ENCODE results near the gene FBN2.
"Not testable (repeated sequence)": the region's sequence is repeated elsewhere in the genome, so short reads cannot be mapped to it uniquely, and the experiment has no call there.

Gene FBN2

GRCh38 chr5:128403333-128403732, 134.7 kb downstream of the FBN2 start:
- H3K27me3 ChIP-seq (ENCODE audit: insufficient read depth, low read length): no peaks in the 10 kb centered on the region
- no peak overlapping the region for H2AFZ ChIP-seq (ENCODE audit: low read length, unreplicated experiment)
- H3K4me1 ChIP-seq (ENCODE audit: control insufficient read depth, insufficient read depth, low read length, unreplicated experiment): no peaks in the 10 kb centered on the region
- no peaks in the 10 kb centered on the region for H3K79me2 ChIP-seq (ENCODE audit: control insufficient read depth, insufficient read depth, low read length, unreplicated experiment)
- H3K27ac ChIP-seq (ENCODE audit: low read depth, low read length): no peak overlapping the region
- no peak overlapping the region for H3K4me3 ChIP-seq (ENCODE audit: low read depth, low read length)
- no peaks in the 10 kb centered on the region for H3K36me3 ChIP-seq (ENCODE audit: insufficient read depth, low read length)

GRCh38 chr5:128402506-128402905, 135.5 kb downstream of the FBN2 start:
- Histone ChIP-seq H3K79me2 (ENCODE audit: control insufficient read depth, insufficient read depth, low read length, unreplicated experiment) (no peaks in the 10 kb centered on the region), H3K36me3 (ENCODE audit: insufficient read depth, low read length) (no peaks in the 10 kb centered on the region), H3K4me1 (ENCODE audit: control insufficient read depth, insufficient read depth, low read length, unreplicated experiment) (no peaks in the 10 kb centered on the region), H3K4me3 (ENCODE audit: low read depth, low read length) (no peak overlapping the region), H3K27ac (ENCODE audit: low read depth, low read length) (no peak overlapping the region), H2AFZ (ENCODE audit: low read length, unreplicated experiment) (no peak overlapping the region), H3K27me3 (ENCODE audit: insufficient read depth, low read length) (no peaks in the 10 kb centered on the region)

- not testable (repeated sequence) for H3K27me3 ChIP-seq (ENCODE audit: insufficient read depth, low read length); H3K27ac ChIP-seq (ENCODE audit: low read depth, low read length); H3K4me1 ChIP-seq (ENCODE audit: control insufficient read depth, insufficient read depth, low read length, unreplicated experiment); H3K36me3 ChIP-seq (ENCODE audit: insufficient read depth, low read length); H2AFZ ChIP-seq (ENCODE audit: low read length, unreplicated experiment); H3K79me2 ChIP-seq (ENCODE audit: control insufficient read depth, insufficient read depth, low read length, unreplicated experiment); H3K4me3 ChIP-seq (ENCODE audit: low read depth, low read length)
Observed at GRCh38 chr5:128400766-128401165, 137.3 kb downstream of the FBN2 start.

- Histone ChIP-seq H3K27ac (ENCODE audit: low read depth, low read length) (no peak overlapping the region), H3K79me2 (ENCODE audit: control insufficient read depth, insufficient read depth, low read length, unreplicated experiment) (no peaks in the 10 kb centered on the region), H3K36me3 (ENCODE audit: insufficient read depth, low read length) (no peaks in the 10 kb centered on the region), H2AFZ (ENCODE audit: low read length, unreplicated experiment) (no peak overlapping the region), H3K4me1 (ENCODE audit: control insufficient read depth, insufficient read depth, low read length, unreplicated experiment) (no peaks in the 10 kb centered on the region), H3K27me3 (ENCODE audit: insufficient read depth, low read length) (no peaks in the 10 kb centered on the region), H3K4me3 (ENCODE audit: low read depth, low read length) (no peak overlapping the region)
Observed at GRCh38 chr5:128399111-128399510, 138.9 kb downstream of the FBN2 start.

GRCh38 chr5:128397876-128398275, 140.2 kb downstream of the FBN2 start:
- Histone ChIP-seq H3K27me3 (ENCODE audit: insufficient read depth, low read length) (no peaks in the 10 kb centered on the region), H3K36me3 (ENCODE audit: insufficient read depth, low read length) (no peaks in the 10 kb centered on the region), H3K4me3 (ENCODE audit: low read depth, low read length) (no peak overlapping the region), H3K4me1 (ENCODE audit: control insufficient read depth, insufficient read depth, low read length, unreplicated experiment) (no peaks in the 10 kb centered on the region), H3K79me2 (ENCODE audit: control insufficient read depth, insufficient read depth, low read length, unreplicated experiment) (no peaks in the 10 kb centered on the region), H2AFZ (ENCODE audit: low read length, unreplicated experiment) (no peak overlapping the region), H3K27ac (ENCODE audit: low read depth, low read length) (no peak overlapping the region)

- Histone ChIP-seq H3K4me3 (ENCODE audit: low read depth, low read length) (no peak overlapping the region), H3K36me3 (ENCODE audit: insufficient read depth, low read length) (peaks cover 8% of the 10 kb centered on the region; the same call in 1 of the 2 replicates)
Observed at GRCh38 chr5:128395073-128395472, 143.0 kb downstream of the FBN2 start.

GRCh38 chr5:128384068-128384467, 154.0 kb downstream of the FBN2 start:
- Histone ChIP-seq H3K27ac (ENCODE audit: low read depth, low read length) (no peak overlapping the region), H2AFZ (ENCODE audit: low read length, unreplicated experiment) (no peak overlapping the region), H3K4me3 (ENCODE audit: low read depth, low read length) (no peak overlapping the region), H3K79me2 (ENCODE audit: control insufficient read depth, insufficient read depth, low read length, unreplicated experiment) (no peaks in the 10 kb centered on the region), H3K27me3 (ENCODE audit: insufficient read depth, low read length) (no peaks in the 10 kb centered on the region), H3K4me1 (ENCODE audit: control insufficient read depth, insufficient read depth, low read length, unreplicated experiment) (no peaks in the 10 kb centered on the region), H3K36me3 (ENCODE audit: insufficient read depth, low read length) (no peaks in the 10 kb centered on the region)

More at GRCh38 chr5:128395073-128395472, 143.0 kb downstream of the FBN2 start:
- Histone ChIP-seq H3K4me1 (ENCODE audit: control insufficient read depth, insufficient read depth, low read length, unreplicated experiment) (no peaks in the 10 kb centered on the region), H3K27me3 (ENCODE audit: insufficient read depth, low read length) (no peaks in the 10 kb centered on the region), H3K27ac (ENCODE audit: low read depth, low read length) (no peak overlapping the region), H2AFZ (ENCODE audit: low read length, unreplicated experiment) (no peak overlapping the region), H3K79me2 (ENCODE audit: control insufficient read depth, insufficient read depth, low read length, unreplicated experiment) (no peaks in the 10 kb centered on the region)

GRCh38 chr5:128380337-128380736, 157.7 kb downstream of the FBN2 start:
- Histone ChIP-seq H3K27me3 (ENCODE audit: insufficient read depth, low read length) (no peaks in the 10 kb centered on the region), H2AFZ (ENCODE audit: low read length, unreplicated experiment) (no peak overlapping the region), H3K4me1 (ENCODE audit: control insufficient read depth, insufficient read depth, low read length, unreplicated experiment) (no peaks in the 10 kb centered on the region), H3K79me2 (ENCODE audit: control insufficient read depth, insufficient read depth, low read length, unreplicated experiment) (no peaks in the 10 kb centered on the region), H3K36me3 (ENCODE audit: insufficient read depth, low read length) (no peaks in the 10 kb centered on the region), H3K27ac (ENCODE audit: low read depth, low read length) (no peak overlapping the region), H3K4me3 (ENCODE audit: low read depth, low read length) (no peak overlapping the region)

GRCh38 chr5:128378632-128379031, 159.4 kb downstream of the FBN2 start:
- Histone ChIP-seq H3K27ac (ENCODE audit: low read depth, low read length) (no peak overlapping the region), H3K79me2 (ENCODE audit: control insufficient read depth, insufficient read depth, low read length, unreplicated experiment) (no peaks in the 10 kb centered on the region), H2AFZ (ENCODE audit: low read length, unreplicated experiment) (no peak overlapping the region), H3K4me1 (ENCODE audit: control insufficient read depth, insufficient read depth, low read length, unreplicated experiment) (no peaks in the 10 kb centered on the region), H3K27me3 (ENCODE audit: insufficient read depth, low read length) (no peaks in the 10 kb centered on the region), H3K4me3 (ENCODE audit: low read depth, low read length) (no peak overlapping the region), H3K36me3 (ENCODE audit: insufficient read depth, low read length) (no peaks in the 10 kb centered on the region)

- Histone ChIP-seq H3K4me3 (ENCODE audit: low read depth, low read length) (no peak overlapping the region), H3K4me1 (ENCODE audit: control insufficient read depth, insufficient read depth, low read length, unreplicated experiment) (no peaks in the 10 kb centered on the region), H3K27me3 (ENCODE audit: insufficient read depth, low read length) (no peaks in the 10 kb centered on the region), H2AFZ (ENCODE audit: low read length, unreplicated experiment) (no peak overlapping the region), H3K36me3 (ENCODE audit: insufficient read depth, low read length) (no peaks in the 10 kb centered on the region), H3K27ac (ENCODE audit: low read depth, low read length) (no peak overlapping the region), H3K79me2 (ENCODE audit: control insufficient read depth, insufficient read depth, low read length, unreplicated experiment) (no peaks in the 10 kb centered on the region)
Observed at GRCh38 chr5:128378196-128378595, 159.8 kb downstream of the FBN2 start.

GRCh38 chr5:128376577-128376976, 161.5 kb downstream of the FBN2 start:
- H3K27me3 ChIP-seq (ENCODE audit: insufficient read depth, low read length): no peaks in the 10 kb centered on the region
- H3K27ac ChIP-seq (ENCODE audit: low read depth, low read length): no peak overlapping the region
- H3K4me1 ChIP-seq (ENCODE audit: control insufficient read depth, insufficient read depth, low read length, unreplicated experiment): no peaks in the 10 kb centered on the region
- H3K79me2 ChIP-seq (ENCODE audit: control insufficient read depth, insufficient read depth, low read length, unreplicated experiment): no peaks in the 10 kb centered on the region
- no peaks in the 10 kb centered on the region for H3K36me3 ChIP-seq (ENCODE audit: insufficient read depth, low read length)
- H2AFZ ChIP-seq (ENCODE audit: low read length, unreplicated experiment): no peak overlapping the region
- no peak overlapping the region for H3K4me3 ChIP-seq (ENCODE audit: low read depth, low read length)
